ENCODE measurements around the gene LRRC28. TPM values are rescaled to one million over a fixed set of nuclear protein-coding genes. Genes with fewer than 3 reads are reported as not detected.
A peak's percentile ranks its signal among the peaks of the same experiment; 100 is the strongest.

The LRRC28 gene
- total RNA-seq, 1 donor from 2014 or later: 23.8 TPM

DNA sequence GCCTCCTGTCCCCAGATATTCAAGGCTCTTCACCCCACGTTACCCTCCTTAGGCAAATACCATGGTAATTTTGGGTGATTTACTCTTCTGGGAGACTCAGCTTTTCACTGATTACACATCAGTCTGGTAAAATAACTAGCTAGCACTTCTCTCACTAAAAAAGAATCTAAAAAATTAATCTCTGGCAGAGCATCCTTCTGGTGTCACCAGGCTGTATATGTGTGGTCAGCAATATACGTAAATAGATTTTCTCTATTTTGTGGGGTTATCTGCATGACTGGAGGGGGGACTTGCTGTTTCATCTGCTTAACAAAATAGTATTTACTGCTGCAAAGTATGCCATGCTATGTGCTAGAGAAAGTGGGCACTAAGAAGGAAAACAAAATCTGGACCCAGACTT lies 45.1 kb downstream of the LRRC28 start:
- TF ChIP-seq, protein P1, sequence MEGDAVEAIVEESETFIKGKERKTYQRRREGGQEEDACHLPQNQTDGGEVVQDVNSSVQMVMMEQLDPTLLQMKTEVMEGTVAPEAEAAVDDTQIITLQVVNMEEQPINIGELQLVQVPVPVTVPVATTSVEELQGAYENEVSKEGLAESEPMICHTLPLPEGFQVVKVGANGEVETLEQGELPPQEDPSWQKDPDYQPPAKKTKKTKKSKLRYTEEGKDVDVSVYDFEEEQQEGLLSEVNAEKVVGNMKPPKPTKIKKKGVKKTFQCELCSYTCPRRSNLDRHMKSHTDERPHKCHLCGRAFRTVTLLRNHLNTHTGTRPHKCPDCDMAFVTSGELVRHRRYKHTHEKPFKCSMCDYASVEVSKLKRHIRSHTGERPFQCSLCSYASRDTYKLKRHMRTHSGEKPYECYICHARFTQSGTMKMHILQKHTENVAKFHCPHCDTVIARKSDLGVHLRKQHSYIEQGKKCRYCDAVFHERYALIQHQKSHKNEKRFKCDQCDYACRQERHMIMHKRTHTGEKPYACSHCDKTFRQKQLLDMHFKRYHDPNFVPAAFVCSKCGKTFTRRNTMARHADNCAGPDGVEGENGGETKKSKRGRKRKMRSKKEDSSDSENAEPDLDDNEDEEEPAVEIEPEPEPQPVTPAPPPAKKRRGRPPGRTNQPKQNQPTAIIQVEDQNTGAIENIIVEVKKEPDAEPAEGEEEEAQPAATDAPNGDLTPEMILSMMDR (IDR thresholded peaks at IDR 0.05): no peak
- no peak for TF ChIP-seq POLR2AphosphoS5 (IDR thresholded peaks at IDR 0.05; ENCODE audit: insufficient read depth in 1 of 2, low read depth in 1 of 2)
- no peak for TF ChIP-seq POLR2A (IDR thresholded peaks at IDR 0.05)
- intact Hi-C loops (cut with DNase I): no loop called here
- H3K9me3 ChIP-seq: no peaks in the 10 kb centered on the region

DNA sequence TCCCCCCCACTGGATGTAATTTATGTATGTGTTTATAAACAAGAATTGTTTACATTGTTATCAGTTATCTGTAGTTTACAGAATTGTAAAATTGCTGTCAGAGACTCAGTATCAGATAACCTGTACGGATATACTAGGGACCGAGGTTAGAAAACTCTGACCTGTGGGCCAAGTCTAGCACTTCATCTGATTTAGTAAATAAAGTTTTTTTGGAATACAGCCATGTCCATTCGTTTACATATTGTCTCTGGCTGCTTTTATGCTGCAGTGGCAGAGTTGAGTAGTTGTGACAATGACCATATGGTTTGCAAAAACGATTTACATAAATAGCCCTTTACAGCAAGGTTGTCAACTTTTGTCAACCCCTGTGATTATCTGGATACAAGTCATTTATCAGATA lies 52.6 kb downstream of the LRRC28 start:
- Histone ChIP-seq H3K27ac (no peak overlapping the region), H3K4me3 (no peak overlapping the region), H3K9me3 (no peaks in the 10 kb centered on the region), H3K36me3 (no peaks in the 10 kb centered on the region), H3K4me1 (peaks cover 13% of the 10 kb centered on the region), H3K27me3 (no peaks in the 10 kb centered on the region)
- no peak for DNase-seq (ENCODE audit: extremely low spot score in 2 of 2)
- intact Hi-C loops (cut with DNase I): no loop called here
- no peak for TF ChIP-seq POLR2A (IDR thresholded peaks at IDR 0.05)
- TF ChIP-seq POLR2AphosphoS5 (IDR thresholded peaks at IDR 0.05; ENCODE audit: insufficient read depth in 1 of 2, low read depth in 1 of 2): no peak
- TF ChIP-seq, protein P1 (IDR thresholded peaks at IDR 0.05): no peak

More for the DNA sequence above, 45.1 kb downstream of the LRRC28 start:
- no peak for DNase-seq (ENCODE audit: extremely low spot score in 2 of 2)
- no peaks in the 10 kb centered on the region for H3K27me3 ChIP-seq
- H3K27ac ChIP-seq: no peak overlapping the region
- H3K4me3 ChIP-seq: no peak overlapping the region
- H3K36me3 ChIP-seq: no peaks in the 10 kb centered on the region
- H3K4me1 ChIP-seq: no peaks in the 10 kb centered on the region

DNA sequence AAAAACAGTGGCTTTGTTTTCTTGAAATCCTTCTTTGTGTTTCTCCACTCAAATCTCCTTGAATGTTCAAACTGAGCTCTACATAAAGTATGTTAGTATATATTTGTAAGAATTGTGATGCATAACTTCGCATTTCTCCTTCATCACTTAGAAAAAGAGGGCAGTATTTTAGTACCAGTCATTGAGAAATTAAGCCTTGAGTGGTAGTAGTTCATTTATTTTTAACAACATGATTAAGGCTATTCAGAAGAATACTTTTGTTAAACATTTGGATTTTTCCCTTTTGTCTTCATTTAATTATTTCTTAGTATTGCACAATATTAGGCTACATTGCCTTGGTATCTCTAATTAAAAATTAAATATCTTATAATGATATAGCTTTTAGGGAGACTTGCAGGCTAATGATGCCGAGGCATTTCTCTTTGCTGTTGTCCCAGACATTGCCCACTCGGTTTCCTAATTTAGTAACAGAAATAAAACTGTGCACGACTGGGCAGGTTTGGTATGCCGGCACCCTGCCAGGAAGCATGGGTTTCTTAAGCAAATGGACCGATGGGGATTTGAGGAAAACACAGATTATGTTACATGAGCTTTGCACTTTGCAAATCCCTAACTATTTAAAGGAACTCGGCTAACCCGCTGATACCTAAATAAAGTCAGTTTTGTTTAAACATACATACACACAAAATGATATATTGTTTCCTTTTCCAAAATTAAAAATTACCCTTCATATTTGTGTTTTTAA lies 54.7 kb downstream of the LRRC28 start:
- intact Hi-C loops (cut with DNase I): no loop called here
- DNase-seq (ENCODE audit: extremely low spot score in 2 of 2): no peak
- H3K36me3 ChIP-seq: no peaks in the 10 kb centered on the region
- H3K4me3 ChIP-seq: no peak overlapping the region
- peaks cover 13% of the 10 kb centered on the region for H3K4me1 ChIP-seq
- no peaks in the 10 kb centered on the region for H3K9me3 ChIP-seq
- H3K27ac ChIP-seq: no peak overlapping the region
- H3K27me3 ChIP-seq: no peaks in the 10 kb centered on the region
- TF ChIP-seq POLR2A (IDR thresholded peaks at IDR 0.05) (no peak), POLR2AphosphoS5 (IDR thresholded peaks at IDR 0.05; ENCODE audit: insufficient read depth in 1 of 2, low read depth in 1 of 2) (peak in 1 of 2 donors; percentile 7)

DNA sequence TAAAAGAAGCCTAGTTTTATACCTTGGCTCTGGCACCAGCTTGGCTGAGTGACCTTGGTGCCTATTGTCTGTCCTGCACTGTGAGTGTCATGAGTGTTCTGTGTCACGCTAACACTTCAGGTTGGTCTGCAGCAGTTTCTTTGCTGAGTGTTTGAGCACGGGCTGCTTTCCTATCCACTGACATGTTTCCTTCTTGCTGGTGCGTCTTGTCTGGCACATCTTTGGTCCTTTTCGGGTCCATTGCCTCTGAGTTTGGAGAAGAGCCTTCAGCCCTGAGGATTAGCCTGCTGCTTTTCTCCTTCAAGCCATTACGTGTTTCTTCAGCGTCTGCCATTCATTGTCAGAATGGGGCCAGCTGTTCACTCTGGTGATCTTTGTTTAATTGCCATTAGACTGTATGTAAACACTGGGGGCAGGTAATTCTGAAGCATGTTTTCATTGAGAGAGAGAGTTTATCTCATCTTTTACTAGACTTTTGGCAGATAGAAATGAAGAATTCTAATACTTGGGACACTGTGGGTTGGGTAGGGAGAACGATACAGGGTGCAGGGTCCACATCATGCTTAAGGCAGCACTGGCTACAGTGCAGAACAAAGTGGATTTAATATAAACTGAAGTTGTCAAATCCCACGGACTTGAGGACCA lies 55.5 kb downstream of the LRRC28 start:
- Histone ChIP-seq H3K9me3 (no peaks in the 10 kb centered on the region), H3K27ac (no peak overlapping the region), H3K36me3 (no peaks in the 10 kb centered on the region), H3K4me3 (no peak overlapping the region), H3K27me3 (no peaks in the 10 kb centered on the region), H3K4me1 (peaks cover 13% of the 10 kb centered on the region)
- no peak for DNase-seq (ENCODE audit: extremely low spot score in 2 of 2)
- TF ChIP-seq POLR2AphosphoS5 (IDR thresholded peaks at IDR 0.05; ENCODE audit: insufficient read depth in 1 of 2, low read depth in 1 of 2): peak in 1 of 2 donors; percentile 3
- no peak for TF ChIP-seq POLR2A (IDR thresholded peaks at IDR 0.05)
- intact Hi-C loops (cut with DNase I): no loop called here

DNA sequence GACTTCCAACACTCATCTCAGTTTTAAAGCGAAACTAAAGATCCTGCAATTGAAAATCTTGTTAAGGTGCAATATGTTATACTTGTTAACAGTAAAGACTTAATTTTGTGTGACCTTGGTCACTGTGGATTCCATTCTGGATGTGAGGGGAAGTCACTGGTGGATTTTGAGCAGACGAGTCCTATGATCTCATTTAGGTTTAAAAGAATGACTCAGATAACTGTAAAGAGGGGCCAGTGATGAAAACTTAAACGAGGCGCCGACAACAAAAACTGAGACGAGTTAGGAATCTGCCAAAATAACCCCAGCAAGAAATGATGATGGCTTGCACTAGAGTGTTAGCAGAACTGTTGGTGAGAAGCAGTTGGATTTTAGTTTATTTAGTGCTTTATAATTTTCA lies 56.5 kb downstream of the LRRC28 start:
- Histone ChIP-seq H3K9me3 (no peaks in the 10 kb centered on the region), H3K4me3 (no peak overlapping the region), H3K27ac (no peak overlapping the region), H3K4me1 (peaks cover 13% of the 10 kb centered on the region), H3K27me3 (no peaks in the 10 kb centered on the region), H3K36me3 (no peaks in the 10 kb centered on the region)
- TF ChIP-seq POLR2A (IDR thresholded peaks at IDR 0.05) (no peak), POLR2AphosphoS5 (IDR thresholded peaks at IDR 0.05; ENCODE audit: insufficient read depth in 1 of 2, low read depth in 1 of 2) (no peak)
- TF ChIP-seq, protein P1 (IDR thresholded peaks at IDR 0.05): no peak
- DNase-seq (ENCODE audit: extremely low spot score in 2 of 2): no peak
- intact Hi-C loops (cut with DNase I): no loop called here

DNA sequence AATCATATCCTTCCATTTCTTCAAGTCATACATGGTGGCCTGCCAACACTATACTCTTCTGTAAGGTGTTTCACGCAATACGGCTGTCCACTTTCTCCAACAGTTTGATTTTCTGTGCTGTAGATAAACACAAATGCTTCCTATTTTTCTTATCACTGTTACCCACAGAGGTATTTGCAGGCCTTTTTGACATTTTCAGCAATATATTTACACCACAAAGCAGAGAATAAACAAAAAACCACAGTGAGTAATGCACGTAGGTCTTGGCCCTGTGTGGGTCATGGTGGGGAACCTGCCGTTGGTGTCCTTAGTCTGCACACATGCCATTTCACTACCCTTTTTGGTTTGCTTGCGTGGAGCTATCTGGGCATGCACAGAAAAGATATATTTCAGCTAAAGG lies 59.5 kb downstream of the LRRC28 start:
- intact Hi-C loops (cut with DNase I): no loop called here
- no peaks in the 10 kb centered on the region for H3K27me3 ChIP-seq
- H3K36me3 ChIP-seq: no peaks in the 10 kb centered on the region
- H3K4me1 ChIP-seq: peaks cover 13% of the 10 kb centered on the region
- H3K27ac ChIP-seq: no peak overlapping the region
- TF ChIP-seq, protein P1 (IDR thresholded peaks at IDR 0.05): no peak
- TF ChIP-seq POLR2A (IDR thresholded peaks at IDR 0.05): no peak
- no peak for TF ChIP-seq POLR2AphosphoS5 (IDR thresholded peaks at IDR 0.05; ENCODE audit: insufficient read depth in 1 of 2, low read depth in 1 of 2)
- H3K4me3 ChIP-seq: no peak overlapping the region
- H3K9me3 ChIP-seq: no peaks in the 10 kb centered on the region
- no peak for DNase-seq (ENCODE audit: extremely low spot score in 2 of 2)
